Inflammatory macrophage (primary cell): Measurements from ENCODE around the gene FAM98A.
A peak's percentile ranks its signal among the peaks of the same experiment; 100 is the strongest.

Experiments
- DNase-seq, 2 donors: peaks; one replicate each; pipeline ENCODE4 v3.0.0-alpha.2; 2020 to 2022
- total RNA-seq, 18 experiments: gene quantifications; one replicate each; lab custom pipeline; 2026; ENCODE audit warnings: mixed read lengths in 6 of 18, inconsistent platforms in 2 of 18; lab: John Stamatoyannopoulos, UW

FAM98A gene
- 9.4 to 44.6 (median 28.8) reads per million in 18 experiments for total RNA-seq

- DNase-seq = peak; percentile 100
Observed at GRCh38 chr2:33599175-33599942, at the start of gene FAM98A. Gene FAM98A, minus strand, starts transcription at chr2:33599299. Its CDS starts 78 bp downstream, at chr2:33599221.

GRCh38 chr2:33645861-33646260, 46.8 kb upstream of the FAM98A start:
- DNase-seq = no peak

- DNase-seq = no peak
Observed at GRCh38 chr2:33644215-33644614, 45.1 kb upstream of the FAM98A start.

- no peak for DNase-seq
Observed at GRCh38 chr2:33636001-33636400, 36.9 kb upstream of the FAM98A start.

GRCh38 chr2:33634261-33634910, 35.3 kb upstream of the FAM98A start:
- DNase-seq = no peak

- no peak for DNase-seq
Observed at GRCh38 chr2:33633315-33633714, 34.2 kb upstream of the FAM98A start.

- no peak for DNase-seq
Observed at GRCh38 chr2:33632831-33633230, 33.7 kb upstream of the FAM98A start.

GRCh38 chr2:33628031-33628827, 29.1 kb upstream of the FAM98A start:
- no peak for DNase-seq

GRCh38 chr2:33619028-33619427, 19.9 kb upstream of the FAM98A start:
- no peak for DNase-seq

GRCh38 chr2:33617989-33618388, 18.9 kb upstream of the FAM98A start:
- no peak for DNase-seq

- DNase-seq = no peak
Observed at GRCh38 chr2:33617401-33617800, 18.3 kb upstream of the FAM98A start.

- DNase-seq = no peak
Observed at GRCh38 chr2:33616873-33617272, 17.8 kb upstream of the FAM98A start.

GRCh38 chr2:33614190-33614589, 15.1 kb upstream of the FAM98A start:
- no peak for DNase-seq

GRCh38 chr2:33607905-33608304, 8.8 kb upstream of the FAM98A start:
- DNase-seq = no peak

GRCh38 chr2:33607251-33607721, 8.2 kb upstream of the FAM98A start:
- no peak for DNase-seq

- DNase-seq = no peak
Observed at GRCh38 chr2:33606622-33607021, 7.5 kb upstream of the FAM98A start.

- no peak for DNase-seq
Observed at GRCh38 chr2:33606100-33606499, 7.0 kb upstream of the FAM98A start.

- no peak for DNase-seq
Observed at GRCh38 chr2:33605056-33605455, 6.0 kb upstream of the FAM98A start.

GRCh38 chr2:33603416-33603815, 4.3 kb upstream of the FAM98A start:
- no peak for DNase-seq

- no peak for DNase-seq
Observed at GRCh38 chr2:33602201-33602830, 3.2 kb upstream of the FAM98A start.

- no peak for DNase-seq
Observed at GRCh38 chr2:33599943-33600192, 769 bp upstream of the FAM98A start.

GRCh38 chr2:33598561-33599174, 431 bp downstream of the FAM98A start:
- DNase-seq = peak; percentile 34 to 49

- no peak for DNase-seq
Observed at GRCh38 chr2:33597026-33597425, 2.1 kb downstream of the FAM98A start.
